BE2C (cell line): ENCODE data around the gene FRY.

Source experiments
- DNase-seq: peaks from one replicate; pipeline ENCODE4 v3.0.0-alpha.2; 2020
- H3K27me3 ChIP-seq: fragments of 250-450 bp; sonication (Bioruptor Pico); 2 replicates; pipeline ENCODE4 v1.5.1; 2020; ENCODE audit warnings: mild to moderate bottlenecking
- H3K36me3 ChIP-seq: fragments of 250-450 bp; sonication (Bioruptor Pico); 2 replicates; pipeline ENCODE4 v1.5.1; 2020; ENCODE audit warnings: mild to moderate bottlenecking
- H3K4me1 ChIP-seq: fragments of 250-450 bp; sonication (Bioruptor Pico); 2 replicates; pipeline ENCODE4 v1.5.1; 2020
- H3K4me3 ChIP-seq: 2 replicates; pipeline ENCODE4 v1.5.1; 2011; ENCODE audit warnings: low read depth, low read length
- H3K9me3 ChIP-seq: fragments of 250-450 bp; sonication (Bioruptor Pico); 2 replicates; pipeline ENCODE4 v1.5.1; 2020
- TF ChIP-seq, protein P1 (sequence below): IDR thresholded peaks from 2 replicates; pipeline ENCODE4 v1.5.1; 2012; ENCODE audit warnings: mild to moderate bottlenecking, low read depth, low read length

FRY gene

DNA sequence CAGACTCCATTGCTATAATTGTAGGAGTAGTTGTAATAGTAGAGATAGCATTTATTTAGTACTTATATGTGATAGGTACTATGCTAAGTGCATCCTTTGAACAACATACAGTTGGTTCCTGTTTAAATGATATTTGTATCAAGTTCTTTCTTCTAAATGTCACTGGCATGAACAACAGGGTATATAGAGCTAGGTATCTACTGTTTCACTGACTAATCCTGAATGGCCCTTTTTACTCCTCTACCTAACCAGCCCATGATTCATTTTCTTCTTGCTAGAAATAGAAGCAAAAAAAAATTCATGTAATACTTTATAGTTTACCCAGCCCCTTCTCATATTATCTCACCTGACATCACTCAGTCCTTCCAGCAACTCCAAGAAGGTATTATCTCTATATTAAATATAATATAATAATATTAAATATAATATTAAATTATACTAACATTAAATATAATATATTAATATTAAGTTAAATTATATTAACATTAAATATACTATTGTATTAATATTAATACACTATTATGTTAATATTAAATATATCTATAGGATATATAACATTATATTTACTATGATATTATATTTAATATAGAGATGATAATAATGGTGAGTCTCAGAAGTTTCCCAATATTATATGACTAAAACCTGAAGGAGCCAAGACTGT lies 74.2 kb downstream of the FRY start:
- H3K36me3 ChIP-seq = no peaks in the 10 kb centered on the region; the same call in 1 of the 2 replicates

GRCh38 chr13:32107474-32107873 lies 75.9 kb downstream of the FRY start:
- H3K4me3 ChIP-seq = no peak overlapping the region
- no peaks in the 10 kb centered on the region; the same call in 1 of the 2 replicates for H3K36me3 ChIP-seq
- no peaks in the 10 kb centered on the region for H3K27me3 ChIP-seq
- no peak for DNase-seq
- no peaks in the 10 kb centered on the region for H3K4me1 ChIP-seq
- no peaks in the 10 kb centered on the region for H3K9me3 ChIP-seq
- TF ChIP-seq, protein P1, sequence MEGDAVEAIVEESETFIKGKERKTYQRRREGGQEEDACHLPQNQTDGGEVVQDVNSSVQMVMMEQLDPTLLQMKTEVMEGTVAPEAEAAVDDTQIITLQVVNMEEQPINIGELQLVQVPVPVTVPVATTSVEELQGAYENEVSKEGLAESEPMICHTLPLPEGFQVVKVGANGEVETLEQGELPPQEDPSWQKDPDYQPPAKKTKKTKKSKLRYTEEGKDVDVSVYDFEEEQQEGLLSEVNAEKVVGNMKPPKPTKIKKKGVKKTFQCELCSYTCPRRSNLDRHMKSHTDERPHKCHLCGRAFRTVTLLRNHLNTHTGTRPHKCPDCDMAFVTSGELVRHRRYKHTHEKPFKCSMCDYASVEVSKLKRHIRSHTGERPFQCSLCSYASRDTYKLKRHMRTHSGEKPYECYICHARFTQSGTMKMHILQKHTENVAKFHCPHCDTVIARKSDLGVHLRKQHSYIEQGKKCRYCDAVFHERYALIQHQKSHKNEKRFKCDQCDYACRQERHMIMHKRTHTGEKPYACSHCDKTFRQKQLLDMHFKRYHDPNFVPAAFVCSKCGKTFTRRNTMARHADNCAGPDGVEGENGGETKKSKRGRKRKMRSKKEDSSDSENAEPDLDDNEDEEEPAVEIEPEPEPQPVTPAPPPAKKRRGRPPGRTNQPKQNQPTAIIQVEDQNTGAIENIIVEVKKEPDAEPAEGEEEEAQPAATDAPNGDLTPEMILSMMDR = no peak

More for the DNA sequence above, 74.2 kb downstream of the FRY start:
- H3K27me3 ChIP-seq = no peaks in the 10 kb centered on the region
- H3K4me1 ChIP-seq = no peaks in the 10 kb centered on the region
- no peak overlapping the region for H3K4me3 ChIP-seq
- no peaks in the 10 kb centered on the region for H3K9me3 ChIP-seq
- no peak for DNase-seq
- TF ChIP-seq, protein P1 = no peak

- TF ChIP-seq, protein P1 = no peak
- Histone ChIP-seq H3K27me3 (no peaks in the 10 kb centered on the region), H3K36me3 (no peaks in the 10 kb centered on the region), H3K4me3 (no peak overlapping the region), H3K4me1 (no peaks in the 10 kb centered on the region), H3K9me3 (no peaks in the 10 kb centered on the region)
- no peak for DNase-seq
Observed at GRCh38 chr13:32107973-32108372, 76.4 kb downstream of the FRY start.

- Histone ChIP-seq H3K27me3 (no peaks in the 10 kb centered on the region), H3K9me3 (no peaks in the 10 kb centered on the region), H3K4me3 (no peak overlapping the region), H3K36me3 (no peaks in the 10 kb centered on the region; the same call in 1 of the 2 replicates), H3K4me1 (no peaks in the 10 kb centered on the region)
- DNase-seq = no peak
- TF ChIP-seq, protein P1 = no peak
Observed at GRCh38 chr13:32113532-32113931, 82.0 kb downstream of the FRY start.

GRCh38 chr13:32114284-32114950 lies 82.8 kb downstream of the FRY start:
- no peak for DNase-seq
- no peak overlapping the region for H3K4me3 ChIP-seq
- TF ChIP-seq, protein P1 = no peak
- H3K4me1 ChIP-seq = no peaks in the 10 kb centered on the region; the same call in 1 of the 2 replicates
- H3K9me3 ChIP-seq = no peaks in the 10 kb centered on the region
- H3K27me3 ChIP-seq = no peaks in the 10 kb centered on the region
- no peaks in the 10 kb centered on the region; the same call in 1 of the 2 replicates for H3K36me3 ChIP-seq

DNA sequence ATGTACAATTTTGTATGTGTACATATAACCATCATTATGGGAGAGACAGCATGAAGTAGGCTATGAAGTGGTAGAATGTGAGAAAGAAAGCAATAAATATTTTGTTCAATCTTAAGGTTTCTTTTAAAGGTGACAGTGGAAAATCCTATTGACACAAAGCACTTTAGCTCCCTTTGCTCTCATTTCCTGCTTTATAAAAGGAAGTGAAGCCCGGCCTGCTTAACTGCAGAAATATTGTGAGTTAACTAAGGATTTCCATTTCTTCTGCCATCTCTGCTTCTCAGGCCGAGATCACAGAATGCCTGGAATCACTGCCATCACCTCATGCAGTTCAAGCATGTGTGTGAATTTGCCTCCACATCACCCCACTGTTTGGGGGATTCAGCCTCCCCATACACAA lies 83.5 kb downstream of the FRY start:
- Histone ChIP-seq H3K4me1 (no peaks in the 10 kb centered on the region; the same call in 1 of the 2 replicates), H3K9me3 (no peaks in the 10 kb centered on the region), H3K27me3 (no peaks in the 10 kb centered on the region), H3K4me3 (no peak overlapping the region), H3K36me3 (no peaks in the 10 kb centered on the region; the same call in 1 of the 2 replicates)
- TF ChIP-seq, protein P1 = no peak
- DNase-seq = no peak
